Ascending aorta (tissue), 2 donors: ENCODE measurements around the gene ANKH. TPM values are rescaled to one million over a fixed set of nuclear protein-coding genes. Genes with fewer than 3 reads are reported as not detected.

Experiments used
- DNase-seq, 2 donors: peaks; one replicate each; pipeline ENCODE4 v3.0.0-alpha.2; 2019; ENCODE audit warnings: low spot score in 2 of 2
- H3K27ac ChIP-seq, 2 donors: fragments of 200-600 bp; sonication (generic); one replicate each; pipeline ENCODE4 v1.5.1; 2016 to 2017; ENCODE audit warnings: mild to moderate bottlenecking in 1 of 2
- H3K27me3 ChIP-seq: fragments of 200-600 bp; sonication (generic); one replicate; pipeline ENCODE4 v1.5.1; 2017
- H3K36me3 ChIP-seq, 2 donors: fragments of 200-600 bp; sonication (generic); one replicate each; pipeline ENCODE4 v1.5.1; 2016
- H3K4me1 ChIP-seq, 2 donors: fragments of 200-600 bp; sonication (generic); one replicate each; pipeline ENCODE4 v1.5.1; 2016 to 2017; ENCODE audit warnings: mild to moderate bottlenecking in 1 of 2
- H3K4me3 ChIP-seq, 2 donors: fragments of 200-600 bp; sonication (generic); one replicate each; pipeline ENCODE4 v1.5.1; 2016 to 2017; ENCODE audit warnings: mild to moderate bottlenecking in 1 of 2
- H3K9me3 ChIP-seq, 2 donors: fragments of 200-600 bp; sonication (generic); one replicate each; pipeline ENCODE4 v1.5.1; 2016
- CTCF ChIP-seq, 3 experiments: fragments of 200-600 bp in 2 of 3; fragments of 450-650 bp in 1 of 3; sonication (generic) in 2 of 3; IDR thresholded peaks; one replicate each; pipeline ENCODE4 v1.5.1; 2016 to 2019; ENCODE audit warnings: antibody characterized with exemption in 3 of 3, mild to moderate bottlenecking in 1 of 3, moderate library complexity in 1 of 3
- intact Hi-C: fragments of 100-400 bp; cut with DNase I; formaldehyde crosslinking; loops from one replicate; pipeline ENCODE4 v1.15.1; 2023
- total RNA-seq: library from RNA; depleted of rRNA; stranded (reverse); fragments of >200 nt; gene quantifications from one replicate; pipeline ENCODE4 v1.1.0, GENCODE V29; 2016

Gene ANKH
- total RNA-seq, 1 donor from 2014 or later = 388 TPM

- TF ChIP-seq CTCF (IDR thresholded peaks at IDR 0.05) = no peak
- H3K27ac ChIP-seq = no peak overlapping the region
- no peak overlapping the region for H3K4me3 ChIP-seq
- DNase-seq = no peak
- no peaks in the 10 kb centered on the region for H3K9me3 ChIP-seq
- H3K4me1 ChIP-seq = no peaks in the 10 kb centered on the region
- H3K27me3 ChIP-seq = no peaks in the 10 kb centered on the region
- H3K36me3 ChIP-seq = no peaks in the 10 kb centered on the region
- intact Hi-C loops = loop anchor here (2.0 to 5.0 kb wide), 3 partner anchors 129 to 191 kb away; no protein-coding TSS in a partner anchor
Observed at GRCh38 chr5:14873790-14874189, 2.2 kb upstream of the ANKH start.

GRCh38 chr5:14873093-14873492, 1.5 kb upstream of the ANKH start:
- peak overlapping the region; percentile 94 to 100 for H3K27ac ChIP-seq
- no peaks in the 10 kb centered on the region for H3K27me3 ChIP-seq
- H3K36me3 ChIP-seq = no peaks in the 10 kb centered on the region
- intact Hi-C loops = loop anchor here (2.0 to 5.0 kb wide), 3 partner anchors 130 to 191 kb away; no protein-coding TSS in a partner anchor
- TF ChIP-seq CTCF (IDR thresholded peaks at IDR 0.05) = no peak
- peak overlapping the region in 1 of 2 donors; percentile 97 for H3K4me3 ChIP-seq
- no peak for DNase-seq
- H3K4me1 ChIP-seq = no peaks in the 10 kb centered on the region
- no peaks in the 10 kb centered on the region for H3K9me3 ChIP-seq

- H3K27me3 ChIP-seq = no peaks in the 10 kb centered on the region
- H3K4me1 ChIP-seq = no peaks in the 10 kb centered on the region
- no peaks in the 10 kb centered on the region for H3K9me3 ChIP-seq
- no peak for TF ChIP-seq CTCF (IDR thresholded peaks at IDR 0.05)
- no peaks in the 10 kb centered on the region for H3K36me3 ChIP-seq
- H3K4me3 ChIP-seq = peak overlapping the region; percentile 80 to 97
- H3K27ac ChIP-seq = peak overlapping the region; percentile 94 to 100
- intact Hi-C loops = loop anchor here (1.0 to 5.0 kb wide), 4 partner anchors 130 to 190 kb away; no protein-coding TSS in a partner anchor
- DNase-seq = peak; percentile 44 to 90
Observed at GRCh38 chr5:14872070-14872989, 752 bp upstream of the ANKH start.

DNA sequence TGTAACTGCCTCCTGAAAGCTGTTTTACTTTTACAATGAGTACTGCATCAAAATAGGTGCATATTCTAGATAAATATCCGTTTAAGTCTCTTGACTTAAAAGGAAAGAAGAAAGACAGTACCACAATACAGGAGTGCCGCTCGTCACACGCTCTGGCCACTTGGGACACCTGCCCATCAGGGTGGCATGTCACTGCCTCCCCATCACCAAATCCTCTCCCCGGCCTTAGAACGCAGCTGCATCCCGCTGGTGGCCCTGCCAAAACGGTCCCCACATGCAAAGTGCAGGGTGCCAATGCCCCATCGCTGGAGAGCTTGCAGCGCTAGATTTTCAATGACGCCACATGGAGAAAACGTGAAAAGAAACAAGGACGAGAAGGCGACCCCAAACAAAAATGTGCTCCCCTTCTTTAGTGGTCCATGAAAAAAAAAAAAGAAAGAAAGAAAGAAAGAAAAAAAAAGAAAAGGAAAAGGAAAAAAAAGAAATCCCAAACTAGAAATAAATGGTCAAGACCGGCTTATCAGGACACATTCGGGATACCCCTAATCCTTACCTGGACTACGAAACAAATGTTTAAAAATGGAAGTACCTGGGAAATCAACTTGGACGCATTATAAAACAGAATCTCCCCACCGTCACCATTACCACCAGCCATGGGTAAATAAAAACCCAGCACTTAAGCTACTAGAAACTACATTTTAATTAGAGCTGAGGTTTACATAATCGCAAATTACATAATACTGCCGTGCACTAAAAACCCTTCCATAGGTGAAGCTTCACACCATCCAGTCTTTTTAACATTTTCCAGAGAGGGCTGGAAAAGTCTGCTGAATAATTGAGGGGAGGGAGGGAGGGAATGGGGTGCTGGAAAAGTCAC, 1.0 kb downstream of the ANKH start:
- Histone ChIP-seq H3K27me3 (no peaks in the 10 kb centered on the region), H3K9me3 (no peaks in the 10 kb centered on the region), H3K27ac (peak overlapping the region; percentile 66 to 100), H3K4me1 (no peaks in the 10 kb centered on the region), H3K4me3 (peak overlapping the region; percentile 80 to 98), H3K36me3 (no peaks in the 10 kb centered on the region)
- TF ChIP-seq CTCF (IDR thresholded peaks at IDR 0.05) = no peak
- intact Hi-C loops = loop anchor here (2.0 to 5.0 kb wide), 3 partner anchors 54 to 188 kb away; no protein-coding TSS in a partner anchor
- peak in 1 of 2 donors; percentile 68 for DNase-seq

GRCh38 chr5:14869668-14870164, 1.9 kb downstream of the ANKH start:
- TF ChIP-seq CTCF (IDR thresholded peaks at IDR 0.05) = no peak
- intact Hi-C loops = loop anchor here (2.0 to 5.0 kb wide), 3 partner anchors 53 to 187 kb away; no protein-coding TSS in a partner anchor
- H3K4me3 ChIP-seq = peak overlapping the region; percentile 80 to 98
- H3K9me3 ChIP-seq = no peaks in the 10 kb centered on the region
- H3K27ac ChIP-seq = peak overlapping the region; percentile 66 to 100
- no peaks in the 10 kb centered on the region for H3K27me3 ChIP-seq
- peaks cover 0 to 6% of the 10 kb centered on the region in 2 donors for H3K4me1 ChIP-seq
- no peak for DNase-seq
- H3K36me3 ChIP-seq = no peaks in the 10 kb centered on the region
